WTC11 (cell line): ENCODE results near the gene ATP8B4.

Experiments used
- CREB1 ChIP-seq: sonication (generic); formaldehyde crosslinking; IDR thresholded peaks from 2 replicates; pipeline ENCODE4 v1.8.0; 2023; ENCODE audit warnings: mild to moderate bottlenecking, missing genetic modification reagents
- CREM ChIP-seq: sonication (generic); formaldehyde crosslinking; IDR thresholded peaks from 2 replicates; pipeline ENCODE4 v1.8.1; 2022; ENCODE audit warnings: mild to moderate bottlenecking, missing genetic modification reagents, moderate library complexity
- CTCF ChIP-seq: fragments of 200-600 bp; IDR thresholded peaks from 2 replicates; pipeline ENCODE4 v1.8.0; 2022; ENCODE audit warnings: antibody characterized with exemption
- ETV6 ChIP-seq: sonication (generic); formaldehyde crosslinking; IDR thresholded peaks from 2 replicates; pipeline ENCODE4 v1.8.1; 2022; ENCODE audit warnings: mild to moderate bottlenecking, missing genetic modification reagents
- KAT7 ChIP-seq: sonication (generic); formaldehyde crosslinking; IDR thresholded peaks from 2 replicates; pipeline ENCODE4 v1.8.1; 2023; ENCODE audit warnings: missing genetic modification reagents, mild to moderate bottlenecking, borderline replicate concordance
- MAX ChIP-seq: sonication (generic); formaldehyde crosslinking; IDR thresholded peaks from 2 replicates; pipeline ENCODE4 v1.8.0; 2022; ENCODE audit warnings: mild to moderate bottlenecking, missing genetic modification reagents
- NR3C1 ChIP-seq: sonication (generic); formaldehyde crosslinking; conservative IDR thresholded peaks from 2 replicates; pipeline ENCODE4 v1.8.1; 2023; ENCODE audit warnings: low read depth, mild to moderate bottlenecking, missing genetic modification reagents
- ZNF121 ChIP-seq: sonication (generic); formaldehyde crosslinking; IDR thresholded peaks from 2 replicates; pipeline ENCODE4 v1.8.0; 2023; ENCODE audit warnings: missing genetic modification reagents
- ZNF416 ChIP-seq: fragments of 250-450 bp; sonication (Bioruptor Pico); IDR thresholded peaks from 2 replicates; pipeline ENCODE4 v1.9.0; 2021; ENCODE audit warnings: mild to moderate bottlenecking, inconsistent platforms
- ZNF512 ChIP-seq: sonication (generic); formaldehyde crosslinking; IDR thresholded peaks from 2 replicates; pipeline ENCODE4 v1.8.1; 2022; ENCODE audit warnings: missing genetic modification reagents, borderline replicate concordance
- TF ChIP-seq, protein P1 (sequence below): sonication (generic); formaldehyde crosslinking; IDR thresholded peaks from 2 replicates; pipeline ENCODE4 v1.8.1; 2022; ENCODE audit warnings: low read depth, mild to moderate bottlenecking, moderate library complexity, missing genetic modification reagents, borderline replicate concordance
- TF ChIP-seq, protein P2 (sequence below): sonication (generic); formaldehyde crosslinking; IDR thresholded peaks from 2 replicates; pipeline ENCODE4 v1.8.1; 2022; ENCODE audit warnings: mild to moderate bottlenecking, missing genetic modification reagents, moderate library complexity, borderline replicate concordance

GRCh38 chr15:50100486-50100885 lies 18.5 kb downstream of the ATP8B4 start:
- TF ChIP-seq CTCF: no peak
- no peak for TF ChIP-seq ZNF512
- no peak for TF ChIP-seq ETV6 (CRISPR knock-in tag)
- no peak for TF ChIP-seq CREB1 (CRISPR knock-in tag)
- no peak for TF ChIP-seq NR3C1
- no peak for TF ChIP-seq ZNF121 (CRISPR knock-in tag)
- no peak for TF ChIP-seq CREM (CRISPR knock-in tag)
- TF ChIP-seq, protein P1, sequence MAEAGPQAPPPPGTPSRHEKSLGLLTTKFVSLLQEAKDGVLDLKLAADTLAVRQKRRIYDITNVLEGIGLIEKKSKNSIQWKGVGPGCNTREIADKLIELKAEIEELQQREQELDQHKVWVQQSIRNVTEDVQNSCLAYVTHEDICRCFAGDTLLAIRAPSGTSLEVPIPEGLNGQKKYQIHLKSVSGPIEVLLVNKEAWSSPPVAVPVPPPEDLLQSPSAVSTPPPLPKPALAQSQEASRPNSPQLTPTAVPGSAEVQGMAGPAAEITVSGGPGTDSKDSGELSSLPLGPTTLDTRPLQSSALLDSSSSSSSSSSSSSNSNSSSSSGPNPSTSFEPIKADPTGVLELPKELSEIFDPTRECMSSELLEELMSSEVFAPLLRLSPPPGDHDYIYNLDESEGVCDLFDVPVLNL (CRISPR knock-in tag): no peak
- TF ChIP-seq, protein P2, sequence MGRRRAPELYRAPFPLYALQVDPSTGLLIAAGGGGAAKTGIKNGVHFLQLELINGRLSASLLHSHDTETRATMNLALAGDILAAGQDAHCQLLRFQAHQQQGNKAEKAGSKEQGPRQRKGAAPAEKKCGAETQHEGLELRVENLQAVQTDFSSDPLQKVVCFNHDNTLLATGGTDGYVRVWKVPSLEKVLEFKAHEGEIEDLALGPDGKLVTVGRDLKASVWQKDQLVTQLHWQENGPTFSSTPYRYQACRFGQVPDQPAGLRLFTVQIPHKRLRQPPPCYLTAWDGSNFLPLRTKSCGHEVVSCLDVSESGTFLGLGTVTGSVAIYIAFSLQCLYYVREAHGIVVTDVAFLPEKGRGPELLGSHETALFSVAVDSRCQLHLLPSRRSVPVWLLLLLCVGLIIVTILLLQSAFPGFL (CRISPR knock-in tag): no peak
- TF ChIP-seq KAT7: no peak
- TF ChIP-seq MAX (CRISPR knock-in tag): no peak
- TF ChIP-seq ZNF416 (CRISPR knock-in tag): no peak
